ENCODE data around the gene PRSS38.
A peak's percentile ranks its signal among the peaks of the same experiment; 100 is the strongest.

The PRSS38 gene

GRCh38 chr1:227815468-227816409 lies at the start of gene PRSS38:
Gene PRSS38 (plus strand): TSS chr1:227815675. CDS start chr1:227815717, 42 bp downstream.
- DNase-seq, result no peak

- peak; percentile 73 for DNase-seq
These were observed 49.4 kb upstream of the PRSS38 start for GRCh38 chr1:227766015-227766634.

GRCh38 chr1:227766653-227767277 lies 48.7 kb upstream of the PRSS38 start:
- no peak for DNase-seq

GRCh38 chr1:227767401-227768124 lies 47.9 kb upstream of the PRSS38 start:
- DNase-seq, result no peak

- DNase-seq, result no peak
These were observed 47.4 kb upstream of the PRSS38 start for GRCh38 chr1:227768125-227768439.

GRCh38 chr1:227768640-227769039 lies 46.8 kb upstream of the PRSS38 start:
- no peak for DNase-seq

GRCh38 chr1:227769047-227769935 lies 46.2 kb upstream of the PRSS38 start:
- no peak for DNase-seq

GRCh38 chr1:227769936-227770494 lies 45.5 kb upstream of the PRSS38 start:
- DNase-seq, result no peak

- no peak for DNase-seq
These were observed 44.7 kb upstream of the PRSS38 start for GRCh38 chr1:227770812-227771211.

- DNase-seq, result no peak
These were observed 44.1 kb upstream of the PRSS38 start for GRCh38 chr1:227771326-227771725.

- no peak for DNase-seq
These were observed 43.7 kb upstream of the PRSS38 start for GRCh38 chr1:227771771-227772170.

GRCh38 chr1:227773558-227773957 lies 41.9 kb upstream of the PRSS38 start:
- no peak for DNase-seq

- DNase-seq, result no peak
These were observed 41.3 kb upstream of the PRSS38 start for GRCh38 chr1:227774051-227774731.

- no peak for DNase-seq
These were observed 40.4 kb upstream of the PRSS38 start for GRCh38 chr1:227774821-227775661.

GRCh38 chr1:227775841-227776240 lies 39.6 kb upstream of the PRSS38 start:
- DNase-seq, result no peak

- DNase-seq, result no peak
These were observed 39.1 kb upstream of the PRSS38 start for GRCh38 chr1:227776331-227776771.

- no peak for DNase-seq
These were observed 38.3 kb upstream of the PRSS38 start for GRCh38 chr1:227777156-227777555.

- DNase-seq, result no peak
These were observed 37.8 kb upstream of the PRSS38 start for GRCh38 chr1:227777646-227778045.

GRCh38 chr1:227778401-227778947 lies 37.0 kb upstream of the PRSS38 start:
- no peak for DNase-seq

- no peak for DNase-seq
These were observed 36.4 kb upstream of the PRSS38 start for GRCh38 chr1:227779021-227779441.
